ENCODE data around the gene XXYLT1.

XXYLT1 gene

DNA sequence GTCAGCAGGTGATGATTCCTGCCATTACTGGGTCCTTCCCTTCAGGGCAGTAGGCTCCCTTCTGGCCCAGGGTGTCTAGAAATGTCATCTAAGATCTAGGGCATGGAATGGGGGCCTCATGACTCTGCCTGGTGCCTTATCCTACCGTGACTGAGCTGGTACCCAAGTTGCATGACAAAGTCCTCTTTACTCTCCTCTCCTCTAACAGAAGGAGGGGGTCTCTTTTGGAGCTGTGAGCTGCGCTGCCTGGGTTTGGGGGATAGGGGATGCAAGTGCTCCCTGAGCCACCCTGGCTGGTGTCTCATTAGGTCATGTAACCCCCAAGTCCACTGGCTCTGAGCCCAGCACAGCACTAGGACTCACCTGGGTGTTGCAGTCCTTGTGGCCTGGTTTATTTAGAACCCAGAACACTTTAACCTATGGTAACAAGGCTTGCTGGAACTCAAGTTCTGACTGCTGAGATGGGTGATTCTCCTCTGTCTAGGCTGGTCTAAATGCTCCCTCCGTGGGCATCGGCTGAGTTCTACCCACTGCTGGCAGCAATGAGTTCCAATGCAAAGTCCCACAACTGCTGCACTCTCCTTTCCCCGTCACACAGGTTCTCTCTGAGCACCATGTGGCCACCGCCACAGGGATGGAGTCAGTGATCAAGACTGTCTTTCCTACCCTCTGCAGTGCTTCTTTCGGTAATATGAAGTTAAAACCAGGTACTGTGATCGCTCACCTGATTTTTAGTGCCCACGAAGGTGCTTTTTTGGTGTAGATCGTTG, 34.0 kb downstream of the XXYLT1 start:
- no peak for ATAC-seq
- TF ChIP-seq ZNF70 (CRISPR knock-in tag; IDR thresholded peaks at IDR 0.05) (no peak), ZNF8 (CRISPR knock-in tag; IDR thresholded peaks at IDR 0.05) (no peak), CSDC2 (CRISPR knock-in tag; IDR thresholded peaks at IDR 0.05) (no peak)
- TF ChIP-seq, protein P1, sequence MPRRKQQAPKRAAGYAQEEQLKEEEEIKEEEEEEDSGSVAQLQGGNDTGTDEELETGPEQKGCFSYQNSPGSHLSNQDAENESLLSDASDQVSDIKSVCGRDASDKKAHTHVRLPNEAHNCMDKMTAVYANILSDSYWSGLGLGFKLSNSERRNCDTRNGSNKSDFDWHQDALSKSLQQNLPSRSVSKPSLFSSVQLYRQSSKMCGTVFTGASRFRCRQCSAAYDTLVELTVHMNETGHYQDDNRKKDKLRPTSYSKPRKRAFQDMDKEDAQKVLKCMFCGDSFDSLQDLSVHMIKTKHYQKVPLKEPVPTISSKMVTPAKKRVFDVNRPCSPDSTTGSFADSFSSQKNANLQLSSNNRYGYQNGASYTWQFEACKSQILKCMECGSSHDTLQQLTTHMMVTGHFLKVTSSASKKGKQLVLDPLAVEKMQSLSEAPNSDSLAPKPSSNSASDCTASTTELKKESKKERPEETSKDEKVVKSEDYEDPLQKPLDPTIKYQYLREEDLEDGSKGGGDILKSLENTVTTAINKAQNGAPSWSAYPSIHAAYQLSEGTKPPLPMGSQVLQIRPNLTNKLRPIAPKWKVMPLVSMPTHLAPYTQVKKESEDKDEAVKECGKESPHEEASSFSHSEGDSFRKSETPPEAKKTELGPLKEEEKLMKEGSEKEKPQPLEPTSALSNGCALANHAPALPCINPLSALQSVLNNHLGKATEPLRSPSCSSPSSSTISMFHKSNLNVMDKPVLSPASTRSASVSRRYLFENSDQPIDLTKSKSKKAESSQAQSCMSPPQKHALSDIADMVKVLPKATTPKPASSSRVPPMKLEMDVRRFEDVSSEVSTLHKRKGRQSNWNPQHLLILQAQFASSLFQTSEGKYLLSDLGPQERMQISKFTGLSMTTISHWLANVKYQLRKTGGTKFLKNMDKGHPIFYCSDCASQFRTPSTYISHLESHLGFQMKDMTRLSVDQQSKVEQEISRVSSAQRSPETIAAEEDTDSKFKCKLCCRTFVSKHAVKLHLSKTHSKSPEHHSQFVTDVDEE (CRISPR knock-in tag; IDR thresholded peaks at IDR 0.05), result no peak

DNA sequence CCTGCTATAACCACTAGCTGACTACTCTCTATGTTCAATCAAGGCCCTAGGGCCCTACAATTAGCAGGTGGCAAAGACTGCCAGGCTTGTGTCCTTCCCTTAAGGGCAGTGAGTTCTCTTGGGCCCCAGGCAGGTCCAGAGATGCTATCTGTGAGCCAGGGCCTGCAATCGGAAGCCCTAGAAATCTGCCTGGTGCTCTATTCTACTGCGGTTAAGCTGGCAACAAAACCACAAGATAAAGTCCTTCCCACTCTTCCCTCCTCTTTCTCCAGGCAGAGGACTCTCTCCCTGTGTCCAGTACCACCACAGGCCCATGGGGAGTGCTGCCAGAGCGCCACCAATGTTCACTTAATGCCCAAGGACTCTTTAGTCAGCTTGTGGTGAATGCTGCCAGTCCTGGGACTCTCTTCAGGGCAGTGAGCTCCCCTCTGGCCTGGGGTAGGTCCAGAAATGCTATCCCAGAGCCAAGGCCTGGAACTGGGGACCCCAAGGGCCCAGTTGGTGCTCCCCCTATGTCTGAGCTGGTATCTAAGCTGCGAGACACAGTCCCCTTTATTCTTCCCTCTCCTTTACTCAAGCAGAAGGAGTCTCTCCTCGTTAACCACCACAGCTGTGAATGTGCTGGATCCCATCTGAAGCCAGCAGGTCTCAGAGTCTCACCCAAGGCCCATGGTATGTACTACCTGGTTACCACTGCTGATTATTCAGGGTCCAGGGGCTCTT, 34.7 kb downstream of the XXYLT1 start:
- TF ChIP-seq GLIS3 (CRISPR knock-in tag; IDR thresholded peaks at IDR 0.05) (no peak), ISL1 (CRISPR knock-in tag; IDR thresholded peaks at IDR 0.05) (no peak), PPARA (CRISPR knock-in tag; IDR thresholded peaks at IDR 0.05; ENCODE audit: borderline replicate concordance) (no peak), ZC3H10 (CRISPR knock-in tag; IDR thresholded peaks at IDR 0.05) (no peak), ESRRG (CRISPR knock-in tag; IDR thresholded peaks at IDR 0.05) (no peak), ZFP30 (CRISPR knock-in tag; IDR thresholded peaks at IDR 0.05) (no peak), TCF4 (CRISPR knock-in tag; IDR thresholded peaks at IDR 0.05; ENCODE audit: borderline replicate concordance) (no peak), TOX (CRISPR knock-in tag; IDR thresholded peaks at IDR 0.05; ENCODE audit: borderline replicate concordance) (no peak), ZFP3 (CRISPR knock-in tag; IDR thresholded peaks at IDR 0.05) (no peak), RARB (CRISPR knock-in tag; IDR thresholded peaks at IDR 0.05) (no peak), ZNF70 (CRISPR knock-in tag; IDR thresholded peaks at IDR 0.05) (no peak)
- TF ChIP-seq, protein P1 (CRISPR knock-in tag; IDR thresholded peaks at IDR 0.05), result no peak
- TF ChIP-seq, protein P2, sequence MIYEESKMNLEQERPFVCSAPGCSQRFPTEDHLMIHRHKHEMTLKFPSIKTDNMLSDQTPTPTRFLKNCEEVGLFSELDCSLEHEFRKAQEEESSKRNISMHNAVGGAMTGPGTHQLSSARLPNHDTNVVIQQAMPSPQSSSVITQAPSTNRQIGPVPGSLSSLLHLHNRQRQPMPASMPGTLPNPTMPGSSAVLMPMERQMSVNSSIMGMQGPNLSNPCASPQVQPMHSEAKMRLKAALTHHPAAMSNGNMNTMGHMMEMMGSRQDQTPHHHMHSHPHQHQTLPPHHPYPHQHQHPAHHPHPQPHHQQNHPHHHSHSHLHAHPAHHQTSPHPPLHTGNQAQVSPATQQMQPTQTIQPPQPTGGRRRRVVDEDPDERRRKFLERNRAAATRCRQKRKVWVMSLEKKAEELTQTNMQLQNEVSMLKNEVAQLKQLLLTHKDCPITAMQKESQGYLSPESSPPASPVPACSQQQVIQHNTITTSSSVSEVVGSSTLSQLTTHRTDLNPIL (CRISPR knock-in tag; IDR thresholded peaks at IDR 0.05; ENCODE audit: low read depth), result no peak
- TF ChIP-seq, protein P3, sequence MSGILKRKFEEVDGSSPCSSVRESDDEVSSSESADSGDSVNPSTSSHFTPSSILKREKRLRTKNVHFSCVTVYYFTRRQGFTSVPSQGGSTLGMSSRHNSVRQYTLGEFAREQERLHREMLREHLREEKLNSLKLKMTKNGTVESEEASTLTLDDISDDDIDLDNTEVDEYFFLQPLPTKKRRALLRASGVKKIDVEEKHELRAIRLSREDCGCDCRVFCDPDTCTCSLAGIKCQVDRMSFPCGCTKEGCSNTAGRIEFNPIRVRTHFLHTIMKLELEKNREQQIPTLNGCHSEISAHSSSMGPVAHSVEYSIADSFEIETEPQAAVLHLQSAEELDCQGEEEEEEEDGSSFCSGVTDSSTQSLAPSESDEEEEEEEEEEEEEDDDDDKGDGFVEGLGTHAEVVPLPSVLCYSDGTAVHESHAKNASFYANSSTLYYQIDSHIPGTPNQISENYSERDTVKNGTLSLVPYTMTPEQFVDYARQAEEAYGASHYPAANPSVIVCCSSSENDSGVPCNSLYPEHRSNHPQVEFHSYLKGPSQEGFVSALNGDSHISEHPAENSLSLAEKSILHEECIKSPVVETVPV (CRISPR knock-in tag; IDR thresholded peaks at IDR 0.05), result no peak
- TF ChIP-seq, protein P4, sequence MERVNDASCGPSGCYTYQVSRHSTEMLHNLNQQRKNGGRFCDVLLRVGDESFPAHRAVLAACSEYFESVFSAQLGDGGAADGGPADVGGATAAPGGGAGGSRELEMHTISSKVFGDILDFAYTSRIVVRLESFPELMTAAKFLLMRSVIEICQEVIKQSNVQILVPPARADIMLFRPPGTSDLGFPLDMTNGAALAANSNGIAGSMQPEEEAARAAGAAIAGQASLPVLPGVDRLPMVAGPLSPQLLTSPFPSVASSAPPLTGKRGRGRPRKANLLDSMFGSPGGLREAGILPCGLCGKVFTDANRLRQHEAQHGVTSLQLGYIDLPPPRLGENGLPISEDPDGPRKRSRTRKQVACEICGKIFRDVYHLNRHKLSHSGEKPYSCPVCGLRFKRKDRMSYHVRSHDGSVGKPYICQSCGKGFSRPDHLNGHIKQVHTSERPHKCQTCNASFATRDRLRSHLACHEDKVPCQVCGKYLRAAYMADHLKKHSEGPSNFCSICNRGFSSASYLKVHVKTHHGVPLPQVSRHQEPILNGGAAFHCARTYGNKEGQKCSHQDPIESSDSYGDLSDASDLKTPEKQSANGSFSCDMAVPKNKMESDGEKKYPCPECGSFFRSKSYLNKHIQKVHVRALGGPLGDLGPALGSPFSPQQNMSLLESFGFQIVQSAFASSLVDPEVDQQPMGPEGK (CRISPR knock-in tag; IDR thresholded peaks at IDR 0.05; ENCODE audit: borderline replicate concordance), result no peak
- TF ChIP-seq, protein P5, sequence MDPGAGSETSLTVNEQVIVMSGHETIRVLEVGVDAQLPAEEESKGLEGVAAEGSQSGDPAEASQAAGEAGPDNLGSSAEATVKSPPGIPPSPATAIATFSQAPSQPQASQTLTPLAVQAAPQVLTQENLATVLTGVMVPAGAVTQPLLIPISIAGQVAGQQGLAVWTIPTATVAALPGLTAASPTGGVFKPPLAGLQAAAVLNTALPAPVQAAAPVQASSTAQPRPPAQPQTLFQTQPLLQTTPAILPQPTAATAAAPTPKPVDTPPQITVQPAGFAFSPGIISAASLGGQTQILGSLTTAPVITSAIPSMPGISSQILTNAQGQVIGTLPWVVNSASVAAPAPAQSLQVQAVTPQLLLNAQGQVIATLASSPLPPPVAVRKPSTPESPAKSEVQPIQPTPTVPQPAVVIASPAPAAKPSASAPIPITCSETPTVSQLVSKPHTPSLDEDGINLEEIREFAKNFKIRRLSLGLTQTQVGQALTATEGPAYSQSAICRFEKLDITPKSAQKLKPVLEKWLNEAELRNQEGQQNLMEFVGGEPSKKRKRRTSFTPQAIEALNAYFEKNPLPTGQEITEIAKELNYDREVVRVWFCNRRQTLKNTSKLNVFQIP (CRISPR knock-in tag; IDR thresholded peaks at IDR 0.05; ENCODE audit: borderline replicate concordance, low read depth), result no peak
- no peak for ATAC-seq
